B cell (primary cell): ENCODE results near the gene SC5D. TPM values are rescaled to one million over a fixed set of nuclear protein-coding genes. Genes with fewer than 3 reads are reported as not detected.
A peak's percentile ranks its signal among the peaks of the same experiment; 100 is the strongest.

Source experiments
- ATAC-seq: fragments of 200-7000 bp; cut with Tn5 transposase; one replicate; pipeline ENCODE4 v1.10.0; 2021; ENCODE audit warnings: low read depth, mild to moderate bottlenecking, moderate number of reproducible peaks, moderate library complexity
- CTCF ChIA-PET: fragments of 350-600 bp; sonication (Branson Sonifier 250); formaldehyde crosslinking; loops from one replicate; lab custom pipeline; 2021; ENCODE audit warnings: antibody characterized with exemption, inconsistent platforms; lab: Charles Lee
- POLR2A ChIA-PET: fragments of 350-600 bp; sonication (Branson Sonifier 250); formaldehyde crosslinking; loops from one replicate; lab custom pipeline; 2021; ENCODE audit warnings: antibody characterized with exemption; lab: Charles Lee
- DNase-seq: peaks from one replicate; pipeline ENCODE4 v3.0.0; 2013
- H2AFZ ChIP-seq: 2 replicates; pipeline ENCODE4 v1.6.1; 2012; ENCODE audit warnings: mild to moderate bottlenecking, low read depth, low read length; ENCODE audit not compliant: insufficient read depth, poor library complexity, severe bottlenecking
- H3K27ac ChIP-seq, 2 donors: 1 replicate in 1 of 2; 2 replicates in 1 of 2; pipeline ENCODE4 v1.5.1; 2012 to 2013; ENCODE audit warnings: low read length in 2 of 2, mild to moderate bottlenecking in 2 of 2, moderate library complexity in 1 of 2
- H3K27me3 ChIP-seq, 4 experiments: fragments of 200-600 bp in 1 of 4; sonication (generic) in 1 of 4; replicated peaks in 1 of 4; 1 replicate in 2 of 4; 2 replicates in 2 of 4; pipeline versions ENCODE4 v1.6.1 to v1.7.0; 2013 to 2016; ENCODE audit warnings: low read length in 3 of 4, mild to moderate bottlenecking in 2 of 4, mixed read lengths in 1 of 4, moderate library complexity in 1 of 4; ENCODE audit not compliant: insufficient read depth in 4 of 4, control insufficient read depth in 3 of 4; ENCODE audit errors: control extremely low read depth in 1 of 4
- H3K36me3 ChIP-seq, 2 experiments: replicated peaks in 1 of 2; 1 replicate in 1 of 2; 2 replicates in 1 of 2; pipeline versions ENCODE4 v1.6.1 to v1.7.1; 2013; ENCODE audit warnings: low read length in 1 of 2; ENCODE audit not compliant: insufficient read depth in 2 of 2, control insufficient read depth in 1 of 2; ENCODE audit errors: control extremely low read depth in 1 of 2, extremely low read depth in 1 of 2
- H3K4me1 ChIP-seq, 2 donors: fragments of 200-600 bp in 1 of 2; sonication (generic) in 1 of 2; 1 replicate in 1 of 2; 2 replicates in 1 of 2; pipeline versions ENCODE4 v1.5.1 to v1.6.1; 2013 to 2017; ENCODE audit warnings: low read length in 2 of 2; ENCODE audit not compliant: control insufficient read depth in 2 of 2, insufficient read depth in 2 of 2
- H3K4me2 ChIP-seq: replicated peaks from 2 replicates; pipeline ENCODE3; 2012; ENCODE audit warnings: mild to moderate bottlenecking, low read depth, low read length; ENCODE audit not compliant: poor library complexity, severe bottlenecking
- H3K4me3 ChIP-seq, 5 experiments: fragments of 200-600 bp in 1 of 5; sonication (generic) in 1 of 5; 1 replicate in 3 of 5; 2 replicates in 2 of 5; pipeline versions ENCODE4 v1.5.1 to v1.7.0; 2011 to 2016; ENCODE audit warnings: low read length in 4 of 5, mild to moderate bottlenecking in 4 of 5, low read depth in 2 of 5, control low read depth in 1 of 5, moderate library complexity in 1 of 5; ENCODE audit not compliant: insufficient read depth in 1 of 5; ENCODE audit errors: control extremely low read depth in 1 of 5, extremely low read depth in 1 of 5
- H3K79me2 ChIP-seq: fragments of 200-600 bp; sonication (generic); one replicate; pipeline ENCODE4 v1.6.0; 2016; ENCODE audit warnings: low read length; ENCODE audit not compliant: control insufficient read depth, insufficient read depth
- H3K9ac ChIP-seq: fragments of 200-600 bp; sonication (generic); 2 replicates; pipeline ENCODE4 v1.6.1; 2017; ENCODE audit warnings: mild to moderate bottlenecking, low read length, moderate library complexity
- H3K9me3 ChIP-seq, 3 donors: one replicate each; pipeline versions ENCODE4 v1.6.1 to v1.7.1; 2013; ENCODE audit warnings: low read length in 2 of 3; ENCODE audit not compliant: control insufficient read depth in 2 of 3, insufficient read depth in 1 of 3; ENCODE audit errors: control extremely low read depth in 1 of 3
- H4K20me1 ChIP-seq: 2 replicates; pipeline ENCODE4 v1.6.0; 2012; ENCODE audit warnings: mild to moderate bottlenecking, low read length; ENCODE audit not compliant: insufficient read depth, control insufficient read depth, poor library complexity, severe bottlenecking
- H3K27ac Mint-ChIP-seq: one replicate; pipeline ENCODE4 v1.8.0; 2021; ENCODE audit warnings: mixed read lengths
- H3K27me3 Mint-ChIP-seq: one replicate; pipeline ENCODE4 v1.8.0; 2021; ENCODE audit warnings: mixed read lengths
- H3K4me1 Mint-ChIP-seq: one replicate; pipeline ENCODE4 v1.8.0; 2021; ENCODE audit warnings: mixed read lengths
- H3K4me3 Mint-ChIP-seq: one replicate; pipeline ENCODE4 v1.8.0; 2021; ENCODE audit warnings: mixed read lengths
- H3K9me3 Mint-ChIP-seq: one replicate; pipeline ENCODE4 v1.8.0; 2022; ENCODE audit warnings: mixed read lengths; ENCODE audit not compliant: insufficient read depth
- CTCF ChIP-seq: fragments of 200-600 bp; IDR thresholded peaks from one replicate; pipeline ENCODE4 v1.8.0; 2022; ENCODE audit warnings: antibody characterized with exemption, mild to moderate bottlenecking
- EZH2 ChIP-seq: IDR thresholded peaks from 2 replicates; pipeline ENCODE4 v1.6.1; 2012; ENCODE audit warnings: borderline replicate concordance, low read depth, mild to moderate bottlenecking, moderate library complexity, low read length; ENCODE audit not compliant: insufficient read depth, poor library complexity, severe bottlenecking
- WGBS: methylation state at CpG from one replicate; pipeline ENCODE4 v1.1.5; 2013; ENCODE audit warnings: missing lambda C conversion rate; ENCODE audit not compliant: insufficient coverage; 5-methylcytosine and 5-hydroxymethylcytosine counted together
- intact Hi-C: fragments of 100-400 bp; cut with micrococcal nuclease; formaldehyde crosslinking; loops from one replicate; pipeline ENCODE4 v1.10.0; 2022
- polyA plus RNA-seq: library from polyadenylated mRNA; depleted of rRNA; stranded (reverse); fragments of >200 nt; gene quantifications from 2 replicates; pipeline ENCODE4 v1.2.3, GENCODE V29; 2012
- total RNA-seq, 2 donors: library from RNA; stranded (reverse); fragments of 120-200 nt in 1 of 2; gene quantifications; 1 replicate in 1 of 2; 2 replicates in 1 of 2; pipeline versions ENCODE4 v1.2.3 to v1.2.4, GENCODE V29; 2013 to 2022

The SC5D gene
- total and polyA plus RNA-seq, 2 donors (not counting 1 experiment from before 2014, with no cell fraction given) = 15.2 to 54.8 TPM

- DNase-seq (peak; percentile 77), ATAC-seq (peak; percentile 74)
- Histone ChIP-seq H2AFZ (no peak overlapping the region), H4K20me1 (no peaks in the 10 kb centered on the region), H3K36me3 (no peaks in the 10 kb centered on the region), H3K4me2 (no peak overlapping the region), H3K27ac (no peak overlapping the region), H3K4me1 (peaks cover 11% of the 10 kb centered on the region in 2 donors), H3K27me3 (no peaks in the 10 kb centered on the region), H3K79me2 (no peaks in the 10 kb centered on the region), H3K9ac (no peak overlapping the region), H3K9me3 (no peaks in the 10 kb centered on the region), H3K4me3 (no peak overlapping the region)
- intact Hi-C loops = loop anchor here (1.0 to 2.0 kb wide), 3 partner anchors 48 to 272 kb away; no protein-coding TSS in a partner anchor
- Mint-ChIP-seq H3K27ac (no peak overlapping the region), H3K27me3 (peaks cover 6% of the 10 kb centered on the region), H3K4me1 (peaks cover 17% of the 10 kb centered on the region), H3K9me3 (no peaks in the 10 kb centered on the region), H3K4me3 (no peak overlapping the region)
- WGBS = 21% methylated on average over 3 of the region's 7 CpGs
- TF ChIP-seq EZH2 = no peak
- peak; percentile 76 for TF ChIP-seq CTCF
- ChIA-PET POLR2A (no interaction called here), CTCF (interaction anchor here (0.7 to 2.3 kb wide), 24 partner anchors 9 to 298 kb away, joined by 3 to 9 read pairs (median 4); partner anchors contain the start of gene SC5D)
Observed at GRCh38 chr11:121318848-121319834, 26.6 kb downstream of the SC5D start.
